HUES48 (cell line): ENCODE results near the gene SOCS7.

Source experiments
- H3K27ac ChIP-seq: one replicate; pipeline ENCODE4 v1.7.0; 2013; ENCODE audit warnings: low read depth, low read length, inconsistent platforms
- H3K27me3 ChIP-seq: 2 replicates; pipeline ENCODE4 v1.6.1; 2013; ENCODE audit warnings: mild to moderate bottlenecking, low read length; ENCODE audit not compliant: control insufficient read depth, insufficient read depth
- H3K36me3 ChIP-seq: 2 replicates; pipeline ENCODE4 v1.6.1; 2013; ENCODE audit warnings: low read length; ENCODE audit not compliant: control insufficient read depth, insufficient read depth
- H3K4me1 ChIP-seq: 2 replicates; pipeline ENCODE4 v1.6.1; 2013; ENCODE audit warnings: mild to moderate bottlenecking, low read length; ENCODE audit not compliant: control insufficient read depth, insufficient read depth
- H3K4me3 ChIP-seq: 2 replicates; pipeline ENCODE4 v1.5.1; 2013; ENCODE audit warnings: mild to moderate bottlenecking, low read depth, low read length
- H3K9ac ChIP-seq: 2 replicates; pipeline ENCODE4 v1.6.1; 2013; ENCODE audit warnings: mild to moderate bottlenecking, low read depth, low read length, moderate library complexity
- H3K9me3 ChIP-seq: 2 replicates; pipeline ENCODE4 v1.6.1; 2013; ENCODE audit warnings: low read length; ENCODE audit not compliant: control insufficient read depth, insufficient read depth

Gene SOCS7

DNA sequence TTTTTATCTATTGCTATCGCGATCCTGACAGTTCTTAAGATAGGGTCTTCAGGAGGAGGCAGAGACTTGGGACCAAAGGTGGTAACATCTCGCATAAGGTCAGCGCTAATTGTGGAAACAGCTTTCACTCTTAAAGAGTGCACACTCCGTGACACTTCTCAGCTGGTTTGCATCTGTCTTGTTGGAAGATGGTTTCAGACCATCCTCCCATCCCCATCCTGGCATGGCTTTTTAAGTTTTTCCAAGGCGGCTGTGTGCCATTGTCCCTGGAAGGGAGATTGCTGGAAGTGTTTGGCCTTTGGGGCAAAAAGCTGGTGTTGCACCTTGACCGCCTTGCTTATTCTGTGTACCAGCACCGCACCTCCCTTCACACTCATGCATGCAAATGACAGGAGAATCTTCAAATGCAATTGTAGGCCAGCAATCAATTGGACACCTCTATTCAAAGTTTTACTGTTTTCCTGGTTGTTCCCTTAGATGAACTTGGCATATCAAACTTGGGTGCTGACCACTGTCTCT lies 1.5 kb downstream of the SOCS7 start:
- Histone ChIP-seq H3K9me3 (no peaks in the 10 kb centered on the region), H3K27ac (no peak overlapping the region), H3K4me3 (peak overlapping the region; percentile 69), H3K4me1 (peaks cover 25% of the 10 kb centered on the region), H3K9ac (no peak overlapping the region), H3K27me3 (no peaks in the 10 kb centered on the region; the same call in 1 of the 2 replicates), H3K36me3 (no peaks in the 10 kb centered on the region)

DNA sequence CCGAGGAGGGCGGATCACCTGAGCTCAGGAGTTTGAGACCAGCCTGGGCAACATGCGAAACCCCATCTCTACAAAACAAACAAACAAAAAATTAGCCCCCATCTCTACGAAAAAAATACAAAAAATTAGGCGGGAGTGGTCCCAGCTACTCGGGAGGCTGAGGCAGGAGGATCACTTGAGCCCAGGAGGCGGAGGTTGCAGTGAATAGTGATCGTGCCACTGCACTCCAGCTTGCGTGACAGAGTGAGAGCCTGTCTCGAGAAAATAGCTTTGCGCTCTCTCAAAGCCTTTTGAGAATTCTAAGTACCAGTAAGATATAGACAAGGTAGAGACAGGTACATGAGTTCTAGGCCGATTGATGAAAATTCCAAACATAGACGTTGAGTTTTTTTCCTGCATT lies 2.0 kb downstream of the SOCS7 start:
- Histone ChIP-seq H3K9ac (no peak overlapping the region), H3K4me3 (no peak overlapping the region; the same call in 1 of the 2 replicates), H3K4me1 (peaks cover 31% of the 10 kb centered on the region), H3K9me3 (no peaks in the 10 kb centered on the region), H3K27me3 (no peaks in the 10 kb centered on the region; the same call in 1 of the 2 replicates), H3K27ac (no peak overlapping the region), H3K36me3 (no peaks in the 10 kb centered on the region)

DNA sequence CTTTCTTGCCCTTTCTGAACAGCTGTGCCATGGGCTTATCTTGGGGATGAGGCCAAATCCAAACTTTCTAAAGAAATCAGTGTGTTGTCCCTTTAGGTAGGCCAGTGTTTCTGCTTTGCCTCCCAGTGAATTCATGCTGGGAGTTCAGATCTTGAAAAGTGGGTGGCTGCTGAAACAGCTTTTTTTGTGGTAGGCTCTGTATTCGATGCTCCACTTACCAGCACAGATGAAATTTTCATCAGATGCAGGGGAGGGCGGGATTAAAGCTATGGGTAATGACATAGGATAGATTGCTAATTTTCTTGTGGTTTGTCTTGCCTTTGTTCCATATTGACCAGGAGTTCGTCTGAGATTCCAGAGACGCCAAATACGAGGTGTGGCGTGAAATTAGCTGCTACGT lies 2.8 kb downstream of the SOCS7 start:
- no peaks in the 10 kb centered on the region for H3K9me3 ChIP-seq
- no peak overlapping the region for H3K27ac ChIP-seq
- H3K36me3 ChIP-seq: no peaks in the 10 kb centered on the region
- no peak overlapping the region for H3K4me3 ChIP-seq
- peaks cover 31% of the 10 kb centered on the region for H3K4me1 ChIP-seq
- H3K27me3 ChIP-seq: no peaks in the 10 kb centered on the region; the same call in 1 of the 2 replicates
- no peak overlapping the region for H3K9ac ChIP-seq

DNA sequence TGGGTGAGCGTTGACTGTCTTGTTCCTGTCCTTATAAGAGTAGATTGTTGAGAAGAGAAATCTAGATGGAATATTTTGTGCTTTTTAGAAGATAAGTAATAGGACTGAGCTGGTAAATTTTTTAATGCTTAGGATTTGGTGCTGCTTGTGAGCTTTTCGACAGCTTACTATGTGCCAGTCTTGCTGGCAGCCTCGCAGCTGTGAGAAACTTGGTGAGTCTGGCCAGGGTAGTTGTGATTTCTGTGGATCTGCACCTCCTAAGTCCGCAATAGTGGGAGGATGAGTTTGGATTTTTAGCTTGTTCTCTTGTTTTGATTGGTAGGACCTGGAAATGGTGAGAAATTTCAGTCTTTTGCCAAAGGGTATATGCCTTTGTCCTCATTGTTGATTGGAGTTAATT lies 3.6 kb downstream of the SOCS7 start:
- Histone ChIP-seq H3K9me3 (no peaks in the 10 kb centered on the region), H3K36me3 (no peaks in the 10 kb centered on the region), H3K27ac (no peak overlapping the region), H3K27me3 (no peaks in the 10 kb centered on the region; the same call in 1 of the 2 replicates), H3K4me3 (no peak overlapping the region), H3K4me1 (peaks cover 26% of the 10 kb centered on the region), H3K9ac (no peak overlapping the region)

GRCh38 chr17:38357486-38358123 lies 6.0 kb downstream of the SOCS7 start:
- Histone ChIP-seq H3K36me3 (peaks cover 9% of the 10 kb centered on the region; the same call in 1 of the 2 replicates), H3K4me1 (peaks cover 28% of the 10 kb centered on the region), H3K9ac (no peak overlapping the region), H3K27ac (no peak overlapping the region), H3K4me3 (no peak overlapping the region), H3K27me3 (no peaks in the 10 kb centered on the region; the same call in 1 of the 2 replicates), H3K9me3 (no peaks in the 10 kb centered on the region)

DNA sequence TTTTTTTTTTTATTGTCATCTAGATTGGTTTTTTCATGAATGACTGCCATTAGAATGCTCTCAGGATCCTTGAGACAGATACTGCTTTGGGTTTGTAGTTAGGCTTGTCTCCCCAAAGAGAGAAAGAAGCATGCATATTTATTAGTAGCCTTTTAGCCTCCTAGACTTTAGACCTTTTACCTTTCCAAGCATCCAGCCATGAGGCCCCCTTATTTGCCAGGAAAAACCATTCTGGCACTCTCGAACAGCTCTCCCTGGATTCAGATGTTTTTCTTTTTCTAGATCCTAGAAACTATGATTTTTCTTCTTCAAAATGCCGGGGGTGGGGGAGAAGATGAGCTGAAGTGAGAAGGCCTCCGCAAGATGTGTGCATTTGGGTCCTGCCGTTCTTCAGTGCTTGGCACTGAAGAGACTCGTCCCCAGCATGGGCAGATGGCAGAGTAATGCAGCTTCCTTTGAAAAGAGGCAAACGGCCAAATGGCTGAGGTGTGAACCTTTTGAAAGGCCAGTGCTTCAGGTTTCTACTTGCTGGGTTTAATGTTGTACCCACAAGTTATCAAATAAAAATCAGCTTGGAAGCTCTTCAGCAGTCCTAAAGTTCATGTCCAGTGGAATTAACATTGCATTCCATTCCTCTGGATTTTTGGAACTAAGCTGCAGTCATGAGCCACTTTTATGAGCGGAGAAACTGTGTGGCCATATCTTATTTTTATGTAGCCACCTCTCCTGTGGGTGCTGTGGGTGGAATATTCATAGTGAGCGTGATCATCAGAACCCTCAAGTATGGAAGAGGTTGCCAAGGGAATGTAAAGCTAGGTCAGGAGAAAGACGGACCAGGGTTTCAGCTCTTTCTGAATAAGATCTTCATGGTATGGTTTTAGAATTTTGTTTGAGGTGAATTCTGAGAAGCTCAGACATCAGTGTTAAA lies 7.2 kb downstream of the SOCS7 start:
- Histone ChIP-seq H3K27ac (no peak overlapping the region), H3K4me3 (no peak overlapping the region), H3K9me3 (no peaks in the 10 kb centered on the region), H3K9ac (no peak overlapping the region), H3K4me1 (peaks cover 22% of the 10 kb centered on the region), H3K27me3 (no peaks in the 10 kb centered on the region), H3K36me3 (peaks cover 14% of the 10 kb centered on the region; the same call in 1 of the 2 replicates)

DNA sequence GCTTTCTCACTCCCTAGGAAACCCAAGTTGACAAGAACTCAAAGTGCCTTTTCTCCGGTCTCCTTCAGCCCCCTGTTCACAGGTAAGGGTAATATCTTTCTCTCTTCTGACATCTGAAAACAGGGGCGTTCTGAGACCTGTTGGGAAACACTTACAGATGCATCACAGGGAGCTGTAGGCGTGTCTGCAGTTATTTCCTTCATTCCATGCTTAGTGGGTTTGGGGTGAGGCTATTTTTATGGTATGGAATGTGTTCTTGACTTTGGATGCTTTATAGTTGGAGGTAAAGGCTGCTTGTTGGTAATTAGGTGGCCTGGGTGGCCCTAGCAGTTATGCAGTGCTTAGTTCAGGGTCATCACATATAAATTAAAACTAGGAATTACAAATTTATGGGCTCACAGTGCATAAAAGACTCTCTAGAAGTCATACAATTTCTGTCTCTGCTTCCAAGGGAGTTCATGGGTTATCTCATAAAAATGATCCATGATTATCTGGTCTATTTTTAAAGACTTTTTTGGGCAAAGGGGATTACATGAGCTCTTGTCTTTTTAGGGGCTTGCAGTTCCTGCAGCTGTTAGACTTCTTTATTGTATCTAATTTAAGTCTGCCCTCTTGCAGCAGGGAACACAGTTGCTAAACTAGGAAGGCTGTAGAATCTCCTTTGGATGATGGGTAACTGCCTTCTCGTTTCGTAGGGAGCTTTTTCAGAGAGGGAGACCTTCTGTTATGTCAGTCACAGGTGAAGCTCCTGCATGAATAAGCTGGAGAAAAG lies 10.2 kb downstream of the SOCS7 start:
- Histone ChIP-seq H3K4me3 (no peak overlapping the region), H3K27me3 (no peaks in the 10 kb centered on the region), H3K36me3 (peaks cover 25% of the 10 kb centered on the region), H3K9me3 (no peaks in the 10 kb centered on the region), H3K4me1 (peaks cover 17% of the 10 kb centered on the region), H3K9ac (no peak overlapping the region), H3K27ac (no peak overlapping the region)

DNA sequence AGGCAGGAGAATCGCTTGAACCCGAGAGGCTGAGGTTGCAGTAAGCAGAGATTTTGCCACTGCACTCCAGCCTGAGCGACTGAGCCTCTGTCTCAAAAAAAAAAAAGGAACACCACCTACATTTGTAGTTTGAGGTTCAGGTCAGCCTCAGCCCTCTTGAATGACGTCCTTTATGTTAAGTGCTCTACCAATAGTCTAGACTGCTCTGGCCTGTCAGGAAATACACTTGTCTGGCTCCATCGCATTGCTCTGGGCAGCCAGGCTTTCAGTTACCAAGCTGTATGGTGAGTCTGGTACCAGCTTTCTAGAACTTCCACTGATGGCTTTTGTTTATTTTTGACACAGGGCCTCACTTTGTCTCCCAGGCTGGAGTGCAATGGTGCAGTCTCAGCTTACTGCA lies 11.4 kb downstream of the SOCS7 start:
- Histone ChIP-seq H3K4me3 (no peak overlapping the region), H3K9ac (no peak overlapping the region), H3K9me3 (no peaks in the 10 kb centered on the region), H3K4me1 (peaks cover 17% of the 10 kb centered on the region), H3K36me3 (peaks cover 33% of the 10 kb centered on the region), H3K27me3 (no peaks in the 10 kb centered on the region), H3K27ac (no peak overlapping the region)

DNA sequence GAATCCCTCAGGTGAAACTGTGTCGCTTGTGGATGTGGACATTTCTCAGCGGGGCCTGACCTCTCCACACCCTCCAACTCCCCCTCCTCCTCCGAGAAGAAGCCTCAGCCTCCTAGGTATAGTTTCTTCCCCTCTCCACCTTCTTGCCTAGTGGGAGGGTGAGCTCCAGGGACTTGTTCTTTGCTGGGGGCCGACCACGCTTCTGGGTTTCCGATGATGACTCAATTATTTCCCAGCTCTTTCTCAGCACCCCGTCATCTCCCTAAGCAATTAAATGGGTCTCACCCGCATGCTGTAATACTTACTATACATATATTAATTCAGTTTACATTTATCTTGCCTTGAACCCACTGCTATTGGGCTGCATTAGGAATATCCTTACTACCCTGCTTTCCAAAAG lies 13.1 kb downstream of the SOCS7 start:
- Histone ChIP-seq H3K36me3 (peaks cover 47% of the 10 kb centered on the region), H3K27ac (no peak overlapping the region), H3K27me3 (no peaks in the 10 kb centered on the region), H3K9ac (no peak overlapping the region), H3K4me1 (peaks cover 11% of the 10 kb centered on the region; the same call in 1 of the 2 replicates), H3K9me3 (no peaks in the 10 kb centered on the region), H3K4me3 (no peak overlapping the region)

DNA sequence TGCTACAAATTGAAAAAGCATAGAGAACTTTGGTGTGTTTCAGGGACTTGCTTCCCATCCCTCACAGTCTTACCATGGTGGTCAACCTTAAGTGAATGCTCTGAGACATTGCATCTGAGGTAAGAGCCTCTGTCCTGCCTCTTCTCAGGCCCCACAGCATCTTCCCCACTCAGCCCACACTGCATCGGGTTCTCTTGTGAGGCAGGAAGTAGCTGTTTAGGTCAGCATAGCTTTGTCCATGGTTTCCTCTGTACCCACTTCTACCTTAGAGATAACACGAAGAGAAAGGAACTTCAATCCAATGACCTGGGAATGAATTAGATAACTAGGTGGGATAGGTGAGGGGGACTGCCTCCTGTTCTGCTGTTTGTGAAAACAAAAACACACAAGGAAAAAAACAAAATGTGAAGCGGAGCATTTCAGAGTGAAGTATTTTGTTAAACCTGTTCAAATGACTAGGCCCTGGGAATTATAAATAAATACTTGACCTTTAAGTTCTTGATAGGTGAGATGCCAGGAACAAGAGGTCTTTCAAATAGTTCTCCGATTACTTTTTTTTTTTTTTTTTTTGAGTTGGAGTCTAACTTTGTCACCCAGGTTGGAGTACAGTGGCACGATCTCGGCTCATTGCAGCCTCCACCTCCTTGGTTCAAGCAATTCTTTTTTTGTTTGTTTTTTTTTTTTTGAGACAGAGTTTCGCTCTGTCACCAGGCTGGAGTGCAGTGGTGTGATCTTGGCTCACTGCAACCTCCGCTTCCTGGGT lies 17.7 kb downstream of the SOCS7 start:
- Histone ChIP-seq H3K27me3 (no peaks in the 10 kb centered on the region), H3K9ac (no peak overlapping the region), H3K27ac (no peak overlapping the region), H3K36me3 (peaks cover 52% of the 10 kb centered on the region), H3K4me1 (no peaks in the 10 kb centered on the region), H3K9me3 (no peaks in the 10 kb centered on the region), H3K4me3 (no peak overlapping the region)
